Measurements from ENCODE around the gene MYL7. TPM values are rescaled to one million over a fixed set of nuclear protein-coding genes. Genes with fewer than 3 reads are reported as not detected.
"Not testable (repeated sequence)": the region's sequence is repeated elsewhere in the genome, so short reads cannot be mapped to it uniquely, and the experiment has no call there.

MYL7 gene
- total RNA-seq, 4 donors from 2014 or later = not detected

DNA sequence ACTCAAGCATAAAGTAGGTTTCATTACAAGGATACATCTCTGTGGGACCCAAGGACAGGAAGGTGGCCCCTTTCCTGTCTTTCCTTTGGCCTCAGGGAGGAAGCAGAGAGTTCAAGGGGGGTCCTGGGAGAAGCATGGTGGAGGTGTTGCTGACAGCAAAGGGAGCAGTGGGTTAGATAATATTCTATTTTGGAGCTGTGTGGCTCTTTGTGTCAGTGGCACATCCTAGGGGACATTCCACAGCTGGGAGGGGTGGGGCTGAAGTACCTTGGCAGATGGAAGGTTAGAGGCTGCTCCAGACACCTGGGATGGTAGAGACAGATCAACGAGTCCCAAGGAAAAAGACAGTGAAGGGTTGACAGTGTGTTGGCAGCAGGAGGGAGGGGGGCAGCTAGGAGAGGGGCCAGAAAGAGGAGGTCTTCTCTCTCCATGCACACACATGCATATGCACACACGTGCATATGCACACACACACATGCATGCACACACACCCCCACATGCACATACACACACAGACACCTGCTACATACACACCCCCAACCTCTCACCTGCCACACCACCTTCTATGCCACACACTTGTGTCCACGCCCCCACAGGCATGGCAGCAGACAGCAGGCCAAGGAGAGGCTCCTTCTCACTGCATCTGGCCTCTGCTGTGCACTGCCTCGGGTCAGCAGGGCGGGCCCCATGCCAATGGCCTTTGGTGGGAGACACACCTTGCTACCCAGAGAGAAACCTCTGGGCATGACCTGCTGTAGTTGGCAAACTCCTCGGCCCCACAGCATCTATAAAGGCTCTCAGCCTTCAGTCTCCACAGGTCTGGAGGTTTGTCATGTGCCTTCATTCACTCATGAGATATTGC is 12.2 kb downstream of the MYL7 start:
- Histone ChIP-seq H3K9me3 (no peaks in the 10 kb centered on the region), H3K27me3 (no peaks in the 10 kb centered on the region), H3K27ac (no peak overlapping the region), H3K36me3 (no peaks in the 10 kb centered on the region), H3K4me1 (peaks cover 0 to 6% (median 0%) of the 10 kb centered on the region in 4 donors), H3K4me3 (no peak overlapping the region)
- 73 to 75% methylated on average over 6 of the region's 6 CpGs for WGBS, 2 donors
- no peak for TF ChIP-seq POLR2A (IDR thresholded peaks at IDR 0.05)
- DNase-seq (ENCODE audit: low spot score in 2 of 2) = no peak

- Histone ChIP-seq H3K4me3 (no peak overlapping the region), H3K27ac (no peak overlapping the region), H3K9me3 (no peaks in the 10 kb centered on the region), H3K27me3 (no peaks in the 10 kb centered on the region), H3K36me3 (no peaks in the 10 kb centered on the region), H3K4me1 (peaks cover 0 to 14% (median 8%) of the 10 kb centered on the region in 4 donors)
- no peak for DNase-seq (ENCODE audit: low spot score in 2 of 2)
- no peak for TF ChIP-seq POLR2A (IDR thresholded peaks at IDR 0.05)
- no peak for TF ChIP-seq CTCF (IDR thresholded peaks at IDR 0.05)
- TF ChIP-seq EP300 (IDR thresholded peaks at IDR 0.05) = no peak
Measured at GRCh38 chr7:44127161-44127560, 14.0 kb downstream of the MYL7 start.

- H3K27me3 ChIP-seq; H3K27ac ChIP-seq; H3K9me3 ChIP-seq; H3K36me3 ChIP-seq; H3K4me3 ChIP-seq; DNase-seq (ENCODE audit: low spot score in 2 of 2): not testable (repeated sequence)
- 92 to 97% methylated on average over 4 of the region's 4 CpGs for WGBS, 2 donors
- peaks cover 0 to 20% (median 9%) of the 10 kb centered on the region in 4 donors for H3K4me1 ChIP-seq
Measured at GRCh38 chr7:44126574-44126973, 14.6 kb downstream of the MYL7 start.

DNA sequence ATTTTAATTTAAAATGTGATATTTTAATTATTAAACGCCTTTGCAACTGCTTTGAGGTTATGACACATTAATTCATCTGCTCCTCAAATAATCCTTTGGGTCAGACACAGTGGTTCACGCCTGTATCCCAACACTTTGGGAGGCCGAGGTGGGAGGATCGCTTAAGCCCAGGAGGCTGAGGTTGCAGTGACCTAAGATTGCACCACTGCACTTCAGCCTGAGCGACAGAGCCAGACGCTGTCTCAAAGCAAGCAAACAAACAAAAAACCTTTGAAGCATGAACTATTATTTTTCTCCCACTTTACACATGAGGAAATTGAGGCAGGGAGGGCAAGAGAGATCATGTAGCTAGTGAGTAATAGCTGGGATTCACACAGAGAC is 16.3 kb downstream of the MYL7 start:
- Histone ChIP-seq H3K36me3 (peaks cover 0 to 19% (median 0%) of the 10 kb centered on the region in 3 donors), H3K9me3 (no peaks in the 10 kb centered on the region), H3K27ac (no peak overlapping the region), H3K4me3 (no peak overlapping the region), H3K4me1 (peaks cover 0 to 29% (median 9%) of the 10 kb centered on the region in 4 donors), H3K27me3 (no peaks in the 10 kb centered on the region)
- no peak for TF ChIP-seq POLR2A (IDR thresholded peaks at IDR 0.05)
- 93 to 97% methylated on average over 6 of the region's 6 CpGs for WGBS, 2 donors
- DNase-seq (ENCODE audit: low spot score in 2 of 2) = no peak

DNA sequence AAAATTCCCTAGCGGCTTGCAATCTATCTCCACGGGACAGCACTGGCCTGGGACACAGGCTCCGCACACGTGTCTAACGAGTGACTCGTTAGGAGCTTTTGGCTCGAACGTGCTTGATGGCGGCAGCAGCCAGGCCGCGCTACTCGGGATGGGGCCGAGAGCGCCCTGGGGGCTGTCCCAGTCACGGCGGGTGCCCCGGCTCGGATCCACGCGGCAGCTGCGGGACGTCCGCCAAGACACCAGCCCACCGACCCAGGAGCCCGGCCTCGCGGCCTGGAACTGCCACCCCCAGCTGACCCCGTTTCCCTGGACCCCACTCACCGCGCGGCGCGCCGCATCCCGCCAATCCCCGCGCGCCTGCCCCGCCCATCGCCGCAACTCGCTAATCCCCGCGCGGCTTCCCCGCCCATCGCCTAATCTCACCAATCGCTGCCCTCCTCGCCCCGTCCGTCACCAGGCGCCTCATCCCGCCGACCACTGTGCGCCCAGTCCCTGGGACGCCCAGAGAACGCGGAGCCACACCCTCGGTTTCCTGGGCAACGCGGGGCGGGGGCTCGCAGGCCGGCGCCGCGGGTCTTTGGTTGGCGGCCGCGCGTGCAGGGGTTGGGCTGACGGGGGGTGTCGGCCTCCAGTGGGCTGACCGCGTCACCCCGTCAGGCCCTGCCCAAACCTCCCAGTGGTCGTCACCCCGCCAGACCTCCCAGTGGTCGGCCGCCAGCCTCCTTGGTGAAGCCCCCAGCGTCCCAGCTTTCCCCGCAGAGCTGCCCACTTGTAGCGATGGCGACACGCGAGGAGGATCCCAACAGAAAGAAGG is 17.7 kb downstream of the MYL7 start, which contains the start of gene POLD2:
TSS of gene POLD2 (minus strand) at position 359 of the 814 bp plus-strand sequence. CDS start 1,495 bp downstream, outside the sequence.
- no peaks in the 10 kb centered on the region for H3K9me3 ChIP-seq
- H3K4me3 ChIP-seq = peak within 1 kb of the TSS; percentile 69 to 94 (median 76)
- H3K27ac ChIP-seq = peak within 1 kb of the TSS; percentile 77 to 94 (median 88)
- peak in 1 of 2 donors; percentile 73 for TF ChIP-seq EP300 (IDR thresholded peaks at IDR 0.05)
- TF ChIP-seq CTCF (IDR thresholded peaks at IDR 0.05) = peak in 3 of 5 experiments; percentile 6 to 40 (median 21)
- TF ChIP-seq POLR2A (IDR thresholded peaks at IDR 0.05) = peak; percentile 39 to 79
- DNase-seq (ENCODE audit: low spot score in 2 of 2) = peak; percentile 95 to 96
- peaks cover 0 to 34% (median 9%) of the 10 kb centered on the region in 4 donors for H3K4me1 ChIP-seq
- 0 to 1% methylated on average over 54 to 64 of the region's 86 CpGs for WGBS, 2 donors
- H3K36me3 ChIP-seq = peaks cover 0 to 33% (median 0%) of the 10 kb centered on the region in 3 donors
- H3K27me3 ChIP-seq = no peaks in the 10 kb centered on the region

- TF ChIP-seq EP300 (IDR thresholded peaks at IDR 0.05) (no peak), POLR2A (IDR thresholded peaks at IDR 0.05) (no peak), CTCF (IDR thresholded peaks at IDR 0.05) (no peak)
- Histone ChIP-seq H3K4me3 (peak overlapping the region; percentile 69 to 94 (median 76)), H3K27ac (peak overlapping the region; percentile 77 to 94 (median 88)), H3K4me1 (peaks cover 0 to 34% (median 9%) of the 10 kb centered on the region in 4 donors), H3K9me3 (no peaks in the 10 kb centered on the region), H3K27me3 (no peaks in the 10 kb centered on the region), H3K36me3 (peaks cover 0 to 42% (median 0%) of the 10 kb centered on the region in 3 donors)
- WGBS, 2 donors = 28 to 45% methylated on average over 1 of the region's 1 CpG
- DNase-seq (ENCODE audit: low spot score in 2 of 2) = no peak
Measured at GRCh38 chr7:44122529-44122928, 18.6 kb downstream of the MYL7 start.

Measured in tibial nerve (tissue), 4 donors.